Right lobe of liver (tissue), 6 donors: ENCODE data around the gene PADI4. TPM values are rescaled to one million over a fixed set of nuclear protein-coding genes. Genes with fewer than 3 reads are reported as not detected.
"Not testable (repeated sequence)": the region's sequence is repeated elsewhere in the genome, so short reads cannot be mapped to it uniquely, and the experiment has no call there.

Experiments used
- ATAC-seq, 4 donors: fragments of 200-7000 bp; cut with Tn5 transposase; one replicate each; pipeline ENCODE4 v1.9.1; 2020; ENCODE audit warnings: mild to moderate bottlenecking in 4 of 4, moderate library complexity in 4 of 4
- DNase-seq, 3 donors: peaks; one replicate each; pipeline ENCODE4 v3.0.0-alpha.2; 2020
- H3K27ac ChIP-seq, 3 donors: fragments of 200-600 bp; one replicate each; pipeline ENCODE4 v1.8.0; 2022
- H3K27me3 ChIP-seq, 2 donors: fragments of 200-600 bp; one replicate each; pipeline ENCODE4 v1.8.0; 2022
- H3K36me3 ChIP-seq, 4 donors: fragments of 200-600 bp; sonication (generic) in 1 of 4; one replicate each; pipeline versions ENCODE4 v1.5.1 to v1.8.0; 2017 to 2022; ENCODE audit warnings: control low read depth in 1 of 4
- H3K4me1 ChIP-seq, 4 donors: fragments of 200-600 bp; sonication (generic) in 1 of 4; one replicate each; pipeline versions ENCODE4 v1.5.1 to v1.8.0; 2017 to 2022; ENCODE audit warnings: control low read depth in 1 of 4
- H3K4me3 ChIP-seq, 3 donors: fragments of 200-600 bp; one replicate each; pipeline ENCODE4 v1.8.0; 2022
- H3K9me3 ChIP-seq, 4 donors: fragments of 200-600 bp; sonication (generic) in 1 of 4; one replicate each; pipeline versions ENCODE4 v1.5.1 to v1.8.0; 2017 to 2022; ENCODE audit warnings: control low read depth in 1 of 4
- CTCF ChIP-seq, 4 donors: fragments of 200-600 bp in 3 of 4; fragments of 450-650 bp in 1 of 4; IDR thresholded peaks; one replicate each; pipeline versions ENCODE4 v1.5.1 to v1.8.0; 2016 to 2022; ENCODE audit warnings: antibody characterized with exemption in 4 of 4, mild to moderate bottlenecking in 2 of 4
- POLR2A ChIP-seq: fragments of 450-650 bp; IDR thresholded peaks from one replicate; pipeline ENCODE4 v1.6.1; 2017; ENCODE audit warnings: antibody characterized with exemption, mild to moderate bottlenecking
- WGBS: methylation state at CpG from one replicate; pipeline ENCODE4 v1.1.6; 2018; ENCODE audit warnings: low coverage, low lambda C conversion rate; ENCODE audit not compliant: insufficient coverage; ENCODE audit errors: missing lambda C conversion rate; 5-methylcytosine and 5-hydroxymethylcytosine counted together
- intact Hi-C, 2 donors: fragments of 100-400 bp; cut with DNase I; formaldehyde crosslinking; loops; one replicate each; pipeline versions ENCODE4 v1.11.2 to v1.14.1; 2022
- total RNA-seq, 6 experiments: library from RNA; depleted of rRNA in 2 of 6; stranded (reverse); fragments of >200 nt in 2 of 6; fragmentation: NEBNext Ultra II Directional in 3 of 6; extraction: Animal tissue kit (Norgen Biotek cat#: 25700) in 3 of 6; gene quantifications; one replicate each; pipeline versions ENCODE4 v1.1.0 to v1.2.4, GENCODE V29; 2016 to 2023
- donor health status: DM: no; HTN: yes; CAD: no.
- donor health status: DM: no; HTN: no; CAD: no.
- donor health status: DM: no; HTN: no; CAD: no.
- donor health status: DM: no; HTN: yes; CAD: no.
- donor health status: DM: no; HTN: yes; CAD: no.

The PADI4 gene
- total RNA-seq, 6 experiments from 2014 or later, result 0.12 to 4.7 (median 1.4) TPM

DNA sequence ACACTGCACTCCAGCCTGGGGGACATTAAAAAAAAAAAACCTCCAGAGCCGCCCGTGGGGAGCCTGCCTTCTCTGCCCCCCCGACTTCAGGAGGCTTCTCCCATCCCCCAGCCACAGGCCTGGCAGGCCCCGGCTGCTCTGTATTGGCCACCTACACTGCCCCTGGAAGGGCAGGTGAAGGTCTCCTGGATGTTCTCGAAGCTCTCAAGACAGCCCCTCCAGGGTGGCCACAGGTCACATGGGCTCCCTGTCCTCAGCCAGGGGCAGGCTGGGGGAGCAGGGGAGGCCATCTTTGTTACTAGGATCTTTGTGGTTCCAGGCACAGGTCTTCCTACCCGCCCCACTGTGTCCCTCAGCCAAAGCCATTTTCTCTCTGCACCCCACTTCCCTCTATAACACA is 96.8 kb downstream of the PADI4 start:
- WGBS, result no CpG with 5 or more reads among the region's 6 CpGs
- Histone ChIP-seq H3K27me3 (no peaks in the 10 kb centered on the region), H3K9me3 (no peaks in the 10 kb centered on the region), H3K27ac (no peak overlapping the region), H3K36me3 (peaks cover 0 to 12% (median 5%) of the 10 kb centered on the region in 4 donors), H3K4me1 (peaks cover 0 to 6% (median 0%) of the 10 kb centered on the region in 4 donors), H3K4me3 (no peak overlapping the region)
- ATAC-seq, result no peak
- no peak for TF ChIP-seq CTCF (IDR thresholded peaks at IDR 0.05)
- TF ChIP-seq POLR2A, result no peak
- intact Hi-C loops, result no loop called here
- no peak for DNase-seq

DNA sequence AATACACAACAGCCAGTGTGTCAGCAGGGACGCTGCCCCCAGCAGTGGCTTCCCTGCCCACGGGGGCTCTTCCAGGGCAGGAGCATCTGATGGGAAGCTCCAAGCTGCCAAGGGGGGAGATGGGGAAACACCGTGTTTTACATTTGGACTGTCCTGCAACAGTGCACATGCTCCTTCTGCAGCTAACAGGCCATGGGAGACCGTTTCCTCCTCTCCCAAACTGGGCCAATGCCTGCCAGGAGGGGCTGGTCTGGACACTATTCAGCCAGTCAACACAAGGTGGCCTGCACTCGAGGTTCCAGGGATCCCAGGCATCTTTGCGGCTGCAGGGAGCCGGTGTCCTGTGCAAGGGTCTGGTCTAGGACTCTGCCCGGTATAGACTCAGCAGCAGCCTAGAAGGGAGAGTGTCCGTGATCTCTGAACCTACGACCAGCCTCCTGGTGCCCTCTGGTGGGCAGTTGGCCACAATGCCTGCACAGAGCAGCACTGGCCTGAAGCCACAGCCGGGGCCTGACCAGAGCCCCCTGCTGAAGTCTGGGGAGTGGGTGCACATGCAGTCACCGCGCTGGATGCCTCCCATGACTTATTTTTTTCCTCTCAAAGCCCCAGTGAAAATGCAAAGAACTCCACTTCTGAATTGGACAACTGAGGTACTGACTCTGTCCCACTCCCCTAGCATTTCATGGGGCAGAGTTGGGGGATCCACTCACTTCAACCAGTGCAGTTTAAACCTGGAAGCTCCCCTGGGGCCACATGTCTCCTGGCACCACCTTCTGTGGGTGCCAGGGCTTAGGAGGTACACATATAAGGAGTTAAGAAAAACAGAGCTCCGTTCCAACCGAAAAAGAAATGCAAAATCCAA is 98.1 kb downstream of the PADI4 start:
- ATAC-seq (peak; percentile 87 to 95 (median 91)), DNase-seq (peak; percentile 62 to 71 (median 65))
- 47% methylated on average over 5 of the region's 15 CpGs for WGBS
- no peak overlapping the region for H3K4me3 ChIP-seq
- H3K9me3 ChIP-seq, result no peaks in the 10 kb centered on the region
- peaks cover 0 to 25% (median 9%) of the 10 kb centered on the region in 4 donors for H3K36me3 ChIP-seq
- H3K27me3 ChIP-seq, result no peaks in the 10 kb centered on the region
- peaks cover 0 to 6% (median 0%) of the 10 kb centered on the region in 4 donors for H3K4me1 ChIP-seq
- TF ChIP-seq POLR2A (no peak), CTCF (IDR thresholded peaks at IDR 0.05) (peak; percentile 59 to 83 (median 72))
- no peak overlapping the region for H3K27ac ChIP-seq
- intact Hi-C loops, result no loop called here

DNA sequence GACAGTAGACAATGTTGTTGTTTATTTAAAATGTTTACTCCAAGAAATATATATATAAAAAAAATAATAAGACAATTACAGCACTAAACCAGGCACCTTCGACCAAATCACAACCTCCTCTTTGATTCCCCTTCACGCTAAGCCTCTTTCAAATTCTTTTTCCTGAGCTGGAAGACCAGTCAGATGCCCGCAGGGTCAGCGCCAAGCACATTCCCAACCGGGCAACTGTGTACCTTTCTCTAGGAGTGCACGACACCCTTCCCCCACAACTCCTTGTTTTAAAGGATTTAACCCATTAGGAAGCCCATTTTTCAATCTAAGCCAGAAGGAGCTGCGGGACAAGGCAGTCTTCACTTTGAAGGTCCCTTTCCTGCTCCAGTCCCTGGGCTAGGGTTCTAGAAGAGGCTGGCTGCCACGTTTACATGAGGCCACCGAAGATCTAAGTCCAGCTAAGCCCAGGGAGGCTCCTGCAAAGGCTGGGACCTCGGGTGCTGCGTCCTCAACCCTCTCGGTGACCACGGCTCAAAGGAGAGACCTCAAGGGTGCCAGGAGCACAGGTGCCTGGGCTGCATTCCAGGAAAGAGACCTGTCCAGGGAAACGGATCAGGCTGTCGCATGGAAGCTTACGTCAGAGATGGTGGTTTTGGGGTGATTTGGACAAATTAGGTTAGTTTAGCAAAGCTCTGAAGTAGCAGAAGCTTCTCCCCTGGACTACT is 98.9 kb downstream of the PADI4 start:
- H3K9me3 ChIP-seq, ATAC-seq, H3K4me3 ChIP-seq, H3K4me1 ChIP-seq, intact Hi-C loops, H3K27ac ChIP-seq, DNase-seq, H3K27me3 ChIP-seq: not testable (repeated sequence)
- H3K36me3 ChIP-seq, result peaks cover 0 to 32% (median 9%) of the 10 kb centered on the region in 4 donors
- 73% methylated on average over 8 of the region's 16 CpGs for WGBS

- peaks cover 0 to 43% (median 16%) of the 10 kb centered on the region in 4 donors for H3K36me3 ChIP-seq
- intact Hi-C loops, ATAC-seq, H3K4me1 ChIP-seq, DNase-seq, H3K9me3 ChIP-seq, H3K27me3 ChIP-seq, H3K4me3 ChIP-seq, H3K27ac ChIP-seq: not testable (repeated sequence)
- 95% methylated on average over 13 of the region's 30 CpGs for WGBS
Observed at GRCh38 chr1:17407786-17408514, 100.0 kb downstream of the PADI4 start.

DNA sequence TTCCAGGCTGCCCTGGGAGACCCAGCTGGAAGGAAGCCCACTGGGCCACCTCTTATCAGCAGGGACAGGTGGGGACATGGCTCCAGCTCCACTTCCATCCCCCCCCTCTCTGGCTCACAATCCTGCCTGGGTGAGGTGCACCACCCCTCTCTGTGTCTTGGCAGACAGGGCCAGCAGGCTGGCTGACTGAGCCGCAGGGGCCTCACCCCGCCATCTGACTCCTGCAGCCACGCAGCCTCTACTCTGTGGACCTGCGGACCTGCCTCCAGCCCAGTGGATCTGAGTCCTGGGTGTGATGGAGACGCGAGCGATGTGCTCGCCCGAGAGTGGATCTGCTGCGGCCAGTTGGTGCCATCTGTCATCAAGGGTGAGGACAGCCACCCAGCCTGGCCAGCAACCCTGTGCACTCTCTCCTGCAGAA is 101.4 kb downstream of the PADI4 start:
- H3K27me3 ChIP-seq, result no peaks in the 10 kb centered on the region
- intact Hi-C loops, result no loop called here
- TF ChIP-seq POLR2A (no peak), CTCF (IDR thresholded peaks at IDR 0.05) (no peak)
- WGBS, result no CpG with 5 or more reads among the region's 10 CpGs
- no peak overlapping the region for H3K27ac ChIP-seq
- DNase-seq, result no peak
- H3K4me3 ChIP-seq, result no peak overlapping the region
- peaks cover 0 to 57% (median 18%) of the 10 kb centered on the region in 4 donors for H3K36me3 ChIP-seq
- H3K9me3 ChIP-seq, result no peaks in the 10 kb centered on the region
- H3K4me1 ChIP-seq, result peaks cover 0 to 6% (median 0%) of the 10 kb centered on the region in 4 donors
- no peak for ATAC-seq
